ENCODE results near the gene ERCC2.

ERCC2 gene

DNA sequence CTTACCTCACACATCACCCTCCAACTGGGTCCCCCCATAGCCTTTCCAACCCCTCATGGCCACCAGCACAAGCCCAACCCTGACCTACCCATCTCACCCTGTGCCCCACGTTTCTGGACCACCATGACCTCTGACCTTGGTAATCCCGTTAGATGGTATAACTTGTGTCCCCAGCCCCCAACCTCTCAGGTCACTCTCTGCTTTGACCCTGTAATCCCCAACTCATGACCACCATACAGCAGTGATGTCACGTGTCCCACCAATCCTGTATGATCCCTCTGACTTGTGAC, 21.3 kb downstream of the ERCC2 start:
- TF ChIP-seq, protein P1, sequence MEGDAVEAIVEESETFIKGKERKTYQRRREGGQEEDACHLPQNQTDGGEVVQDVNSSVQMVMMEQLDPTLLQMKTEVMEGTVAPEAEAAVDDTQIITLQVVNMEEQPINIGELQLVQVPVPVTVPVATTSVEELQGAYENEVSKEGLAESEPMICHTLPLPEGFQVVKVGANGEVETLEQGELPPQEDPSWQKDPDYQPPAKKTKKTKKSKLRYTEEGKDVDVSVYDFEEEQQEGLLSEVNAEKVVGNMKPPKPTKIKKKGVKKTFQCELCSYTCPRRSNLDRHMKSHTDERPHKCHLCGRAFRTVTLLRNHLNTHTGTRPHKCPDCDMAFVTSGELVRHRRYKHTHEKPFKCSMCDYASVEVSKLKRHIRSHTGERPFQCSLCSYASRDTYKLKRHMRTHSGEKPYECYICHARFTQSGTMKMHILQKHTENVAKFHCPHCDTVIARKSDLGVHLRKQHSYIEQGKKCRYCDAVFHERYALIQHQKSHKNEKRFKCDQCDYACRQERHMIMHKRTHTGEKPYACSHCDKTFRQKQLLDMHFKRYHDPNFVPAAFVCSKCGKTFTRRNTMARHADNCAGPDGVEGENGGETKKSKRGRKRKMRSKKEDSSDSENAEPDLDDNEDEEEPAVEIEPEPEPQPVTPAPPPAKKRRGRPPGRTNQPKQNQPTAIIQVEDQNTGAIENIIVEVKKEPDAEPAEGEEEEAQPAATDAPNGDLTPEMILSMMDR (conservative IDR thresholded peaks at IDR 0.05; ENCODE audit: low read length) = no peak
- DNase-seq (ENCODE audit: low read depth) = no peak
- no peak overlapping the region for H3K4me3 ChIP-seq (ENCODE audit: low read length)

DNA sequence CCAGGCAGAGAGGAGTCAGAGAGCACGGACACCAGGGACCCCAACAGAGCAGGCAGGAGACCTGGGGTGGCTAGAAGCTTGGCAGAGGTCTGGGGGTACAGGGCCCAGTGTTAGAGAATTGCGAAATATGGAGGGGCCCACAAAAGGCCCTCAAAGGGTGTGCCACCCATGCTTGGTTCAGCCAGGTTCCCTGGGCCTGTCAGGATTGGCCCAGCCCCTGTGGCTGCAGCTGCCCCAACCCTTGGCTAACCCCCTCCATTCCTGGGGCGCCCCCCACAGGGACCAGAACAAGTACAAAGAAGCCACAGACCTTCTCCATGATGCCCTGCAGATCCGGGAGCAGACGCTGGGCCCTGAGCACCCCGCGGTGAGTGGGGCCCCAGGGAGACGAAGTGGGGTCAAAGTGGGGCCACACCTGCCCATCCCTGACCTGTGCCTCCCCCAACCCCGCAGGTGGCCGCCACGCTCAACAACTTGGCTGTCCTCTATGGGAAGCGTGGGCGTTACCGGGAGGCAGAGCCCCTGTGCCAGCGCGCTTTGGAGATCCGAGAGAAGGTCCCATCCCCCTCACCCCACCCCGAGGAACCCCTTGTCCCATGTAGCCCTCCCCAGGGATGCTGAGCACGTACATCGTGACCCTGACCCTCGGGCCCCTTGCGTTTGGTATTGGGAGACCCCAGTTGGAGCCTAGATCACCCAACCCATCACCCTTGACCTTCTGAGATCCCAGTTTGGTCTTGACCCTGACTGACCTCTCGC, 21.8 kb downstream of the ERCC2 start:
- TF ChIP-seq, protein P1 (conservative IDR thresholded peaks at IDR 0.05; ENCODE audit: low read length) = no peak
- H3K4me3 ChIP-seq (ENCODE audit: low read length) = no peak overlapping the region
- no peak for DNase-seq (ENCODE audit: low read depth)

DNA sequence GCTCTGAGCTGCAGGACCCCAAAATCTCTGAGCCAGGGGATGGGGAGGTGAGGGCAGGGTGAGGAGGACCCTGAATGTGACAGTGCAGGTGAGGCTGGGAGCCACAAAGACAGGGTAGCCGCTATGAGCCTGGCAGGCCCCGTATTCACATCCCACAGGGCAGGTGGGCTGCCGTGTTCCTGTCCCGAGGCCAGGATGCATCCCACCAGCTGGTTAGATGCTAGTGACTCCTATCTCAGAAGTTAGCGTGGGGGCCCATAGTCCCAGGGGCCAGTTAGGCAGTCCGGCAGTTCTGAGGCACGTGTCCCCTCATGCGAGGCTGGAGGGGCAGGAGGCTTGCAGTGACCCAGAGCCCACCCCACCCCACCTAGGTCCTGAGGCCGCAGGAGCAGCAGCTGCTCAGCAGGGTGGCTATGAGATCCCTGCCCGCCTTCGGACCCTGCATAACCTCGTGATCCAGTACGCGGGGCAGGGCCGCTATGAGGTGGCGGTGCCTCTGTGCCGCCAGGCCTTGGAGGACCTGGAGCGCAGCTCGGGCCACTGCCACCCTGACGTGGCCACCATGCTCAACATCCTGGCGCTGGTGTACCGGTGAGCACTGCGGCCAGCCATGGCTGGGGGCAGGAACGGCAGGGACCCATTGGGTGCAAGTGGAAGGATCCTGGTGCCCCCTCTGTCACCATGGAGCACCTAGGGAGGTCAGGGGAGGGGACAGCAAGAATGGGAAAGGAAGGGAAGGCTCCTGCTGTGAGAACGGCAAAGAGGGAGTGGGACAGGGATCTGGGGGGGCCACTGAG, 22.6 kb downstream of the ERCC2 start:
- DNase-seq (ENCODE audit: low read depth) = no peak
- no peak overlapping the region for H3K4me3 ChIP-seq (ENCODE audit: low read length)
- TF ChIP-seq, protein P1 (conservative IDR thresholded peaks at IDR 0.05; ENCODE audit: low read length) = no peak

DNA sequence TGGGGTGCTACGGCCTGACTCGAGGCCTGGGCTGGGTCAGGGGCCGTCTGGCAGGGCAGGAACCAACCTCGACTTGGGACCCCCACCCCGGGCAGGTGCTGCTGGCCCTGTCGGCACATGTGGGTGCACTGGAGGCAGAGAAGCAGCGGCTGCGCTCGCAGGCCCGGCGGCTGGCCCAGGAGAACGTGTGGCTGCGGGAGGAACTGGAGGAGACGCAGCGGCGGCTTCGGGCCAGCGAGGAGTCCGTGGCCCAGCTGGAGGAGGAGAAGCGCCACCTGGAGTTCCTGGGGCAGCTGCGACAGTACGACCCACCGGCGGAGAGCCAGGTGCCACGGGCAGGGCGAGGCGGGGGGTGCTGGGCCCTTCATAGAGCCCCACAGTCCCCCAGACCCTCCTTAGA, 23.9 kb downstream of the ERCC2 start:
- H3K4me3 ChIP-seq (ENCODE audit: low read length) = no peak overlapping the region
- TF ChIP-seq, protein P1 (conservative IDR thresholded peaks at IDR 0.05; ENCODE audit: low read length) = no peak
- no peak for DNase-seq (ENCODE audit: low read depth)

DNA sequence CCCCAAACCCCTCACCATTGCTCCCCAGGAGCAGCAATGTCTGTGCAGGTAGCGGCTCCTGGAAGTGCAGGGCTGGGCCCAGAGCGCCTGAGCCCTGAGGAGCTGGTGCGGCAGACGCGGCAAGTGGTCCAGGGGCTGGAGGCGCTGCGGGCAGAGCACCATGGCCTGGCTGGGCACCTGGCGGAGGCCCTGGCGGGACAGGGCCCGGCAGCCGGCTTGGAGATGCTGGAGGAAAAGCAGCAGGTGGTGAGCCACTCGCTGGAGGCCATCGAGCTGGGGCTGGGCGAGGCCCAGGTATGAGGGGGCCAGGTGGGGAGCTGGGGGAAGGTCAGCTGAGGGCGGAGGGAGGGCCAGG, 24.9 kb downstream of the ERCC2 start:
- no peak overlapping the region for H3K4me3 ChIP-seq (ENCODE audit: low read length)
- DNase-seq (ENCODE audit: low read depth) = no peak
- TF ChIP-seq, protein P1 (conservative IDR thresholded peaks at IDR 0.05; ENCODE audit: low read length) = no peak

DNA sequence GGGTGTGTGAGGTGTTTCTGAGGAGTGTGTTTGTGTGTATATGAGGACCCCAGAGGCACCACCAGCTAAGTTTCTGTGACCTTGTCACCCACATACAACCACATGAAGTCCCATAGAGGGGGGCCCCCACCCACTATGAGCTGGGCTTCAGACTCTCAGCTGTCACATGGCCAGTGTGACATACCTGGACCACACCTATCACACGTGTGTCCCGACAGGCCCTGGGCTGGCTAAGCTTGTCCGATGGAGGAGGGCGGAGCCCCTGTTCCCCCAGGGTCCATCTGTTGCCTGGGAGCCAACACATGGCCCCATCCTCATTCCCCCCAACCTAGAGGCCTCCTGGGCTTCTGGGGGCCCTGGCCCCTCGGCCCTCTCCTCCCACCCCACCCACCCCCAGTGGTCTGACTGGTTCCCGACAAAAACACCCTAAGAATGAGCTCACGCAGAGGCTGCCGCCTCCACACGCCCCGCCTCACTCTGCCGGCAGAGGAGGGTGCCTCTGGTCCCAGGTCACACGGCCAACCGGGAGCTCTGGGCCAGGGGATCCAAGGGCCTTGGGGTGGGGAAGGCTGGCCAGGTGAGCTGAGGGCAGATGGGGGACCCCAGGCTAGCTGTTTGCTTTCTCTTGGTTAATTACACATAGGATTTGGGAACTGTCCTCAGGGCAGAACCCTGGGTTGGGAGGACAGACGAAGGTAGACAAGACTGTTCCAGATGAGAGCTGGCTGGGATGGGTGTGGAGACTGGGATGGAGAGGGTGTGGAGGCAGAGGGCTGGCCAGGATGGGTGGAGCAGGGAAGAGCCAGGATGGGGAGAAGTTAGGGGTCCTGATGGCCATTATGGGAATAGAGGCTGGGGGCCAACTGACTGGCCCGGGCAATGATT, 25.5 kb downstream of the ERCC2 start:
- TF ChIP-seq, protein P1 (conservative IDR thresholded peaks at IDR 0.05; ENCODE audit: low read length) = no peak
- H3K4me3 ChIP-seq (ENCODE audit: low read length) = no peak overlapping the region
- DNase-seq (ENCODE audit: low read depth) = no peak

Data from AG10803 (cell line).